CD1c-positive myeloid dendritic cell (primary cell): Measurements from ENCODE around the gene ATP12A.

Experiments
- DNase-seq: peaks from one replicate; pipeline ENCODE4 v3.0.0-alpha.2; 2016; ENCODE audit errors: extremely low spot score

The ATP12A gene

DNA sequence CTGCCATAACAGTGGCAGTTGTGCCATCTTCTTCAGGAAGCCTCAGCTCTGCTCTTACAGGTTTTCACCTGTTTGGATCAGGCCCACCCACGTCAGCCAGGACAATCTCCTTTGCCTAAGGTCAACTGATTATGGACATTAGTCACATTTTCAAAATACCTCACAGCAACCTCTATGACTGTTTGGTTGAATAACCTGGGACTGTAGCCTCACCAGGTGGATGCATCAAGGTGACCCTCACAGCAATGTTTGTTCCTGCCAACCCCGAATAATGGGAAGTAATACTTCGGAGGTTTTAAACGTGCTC lies 17.2 kb upstream of the ATP12A start:
- DNase-seq = no peak

DNA sequence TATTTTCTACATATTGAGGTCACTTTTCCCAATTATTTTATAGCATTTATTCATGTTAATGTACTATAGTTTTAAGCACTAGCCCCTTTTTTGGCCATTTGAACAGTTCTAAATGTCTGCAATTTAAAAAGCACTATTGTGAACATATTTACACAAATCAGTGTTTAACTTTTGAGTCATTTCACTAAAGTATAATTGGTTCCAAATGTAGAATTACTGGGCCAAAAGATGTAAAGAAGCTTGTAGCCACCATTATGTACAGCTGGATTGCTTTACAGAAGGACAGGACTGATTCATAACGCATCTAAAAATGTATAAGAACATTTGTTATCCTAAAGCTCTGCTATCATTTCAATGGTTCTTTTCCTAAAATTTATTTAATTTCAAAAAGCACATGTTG lies 16.6 kb upstream of the ATP12A start:
- no peak for DNase-seq

DNA sequence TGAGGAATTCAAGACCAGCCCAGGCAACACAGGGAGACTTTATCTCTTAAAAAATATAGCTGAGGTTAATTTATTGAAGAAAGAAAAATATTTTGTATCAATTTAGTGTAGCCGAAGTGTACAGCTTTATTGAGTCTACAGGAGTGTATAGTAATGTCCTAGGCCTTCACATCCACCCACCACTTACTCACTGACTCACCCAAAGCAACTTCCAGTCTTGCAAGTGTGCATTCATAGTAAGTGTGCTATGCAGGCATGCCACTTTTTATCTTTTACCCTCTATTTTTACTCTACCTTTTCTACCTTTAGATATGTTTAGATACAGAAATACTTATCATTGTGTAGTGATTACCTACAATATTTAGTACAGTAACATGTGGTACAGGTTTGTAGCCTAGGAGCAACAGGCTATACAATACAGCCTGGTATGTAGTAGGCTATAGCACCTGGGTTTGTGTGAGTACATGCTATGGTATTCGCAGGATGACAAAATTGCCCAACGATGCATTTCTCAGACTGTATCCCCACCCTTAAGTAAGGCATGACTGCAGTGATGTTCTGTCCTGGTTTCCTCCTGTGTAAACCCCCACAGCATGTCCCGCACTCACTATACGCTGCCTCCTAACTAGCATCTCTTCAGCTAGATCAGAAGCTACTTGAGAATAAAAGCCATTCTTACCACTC lies 15.3 kb upstream of the ATP12A start:
- DNase-seq = no peak

DNA sequence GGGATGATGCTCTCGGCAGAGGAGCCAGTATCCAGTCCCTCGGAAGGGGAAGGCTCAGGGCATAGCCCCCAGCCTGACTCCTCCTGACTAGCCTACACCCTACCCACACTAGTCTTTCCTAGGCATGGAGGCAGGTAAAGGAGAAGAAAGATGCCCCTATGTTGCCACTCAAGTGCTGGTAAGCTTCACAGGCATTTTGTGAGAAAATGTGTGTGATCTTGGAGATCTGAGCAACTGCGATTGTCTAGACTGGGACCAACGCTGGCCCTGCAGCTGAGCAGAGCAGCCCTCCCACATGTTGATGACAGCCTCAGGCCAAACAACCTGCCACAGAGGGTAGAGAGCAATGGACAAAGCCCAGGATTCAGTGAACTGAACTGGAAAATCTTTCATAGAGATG lies 11.7 kb upstream of the ATP12A start:
- DNase-seq = no peak

DNA sequence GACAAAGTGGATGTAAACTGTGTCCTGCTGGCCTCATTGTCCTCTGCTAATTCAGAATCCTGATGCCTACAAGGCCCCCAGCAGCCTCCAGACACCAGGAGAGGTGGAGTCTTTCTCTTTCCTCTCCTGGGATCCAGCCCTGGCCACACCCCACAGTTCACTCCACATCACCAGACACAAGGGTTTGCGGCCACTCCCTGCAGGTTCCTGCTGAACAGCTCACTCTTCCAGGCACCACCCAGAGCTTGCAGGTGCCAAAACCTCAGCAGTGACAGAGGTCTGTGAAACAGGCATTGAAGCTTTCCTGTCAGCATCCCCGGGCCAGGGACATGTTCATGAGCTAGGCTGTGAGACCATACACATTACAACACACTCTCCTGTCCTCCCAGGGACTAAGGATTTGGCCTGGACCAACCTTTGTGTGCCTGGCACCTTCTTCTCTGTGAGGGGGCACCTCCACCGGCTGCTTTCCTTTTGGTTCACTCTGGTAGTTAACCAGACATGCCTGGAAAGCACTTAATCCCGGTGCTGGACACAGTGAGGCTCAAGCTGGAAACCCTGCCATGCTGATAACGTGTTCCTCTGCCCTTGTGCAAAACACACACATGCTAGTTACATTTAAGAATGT lies 11.1 kb upstream of the ATP12A start:
- no peak for DNase-seq

DNA sequence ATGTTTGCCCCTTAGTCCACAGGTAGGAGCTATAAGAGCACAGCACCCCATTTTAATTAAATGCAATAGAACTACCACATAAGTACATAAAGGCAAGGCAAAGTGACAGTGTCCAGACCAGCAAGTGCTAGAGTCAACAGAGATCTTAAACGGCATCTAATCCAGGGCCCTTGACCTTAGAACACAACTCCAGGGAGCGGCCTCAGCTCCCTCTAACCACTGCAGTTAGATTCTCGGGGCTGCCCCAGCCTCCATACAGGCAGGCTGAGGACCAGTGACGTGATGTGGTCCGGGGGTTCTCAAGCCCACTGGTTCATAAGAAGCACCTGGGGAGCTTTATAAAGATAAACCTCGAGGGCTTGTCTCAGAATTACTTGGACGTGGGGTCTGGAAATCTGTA lies 10.0 kb upstream of the ATP12A start:
- DNase-seq = no peak

DNA sequence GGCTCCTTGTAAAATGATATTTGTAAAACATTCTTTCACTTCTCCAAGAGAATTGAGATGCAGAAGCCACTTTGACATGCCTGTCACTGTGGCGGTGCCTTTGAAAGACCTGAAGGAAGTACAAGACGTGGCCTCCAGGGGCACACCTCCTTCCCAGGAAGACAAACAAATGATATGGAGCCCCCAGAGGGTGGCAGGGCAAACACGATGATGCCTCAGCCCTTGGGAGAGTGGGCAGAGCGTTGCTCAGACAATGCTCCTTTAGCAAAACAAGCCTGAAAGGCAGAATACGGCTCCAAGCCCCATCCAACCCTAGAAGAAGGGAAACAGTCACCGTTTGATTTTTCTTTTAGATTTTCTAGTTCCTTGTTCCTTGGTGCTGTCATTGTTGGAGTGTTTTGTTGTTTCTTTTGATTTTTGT lies 9.2 kb upstream of the ATP12A start:
- peak; percentile 50 for DNase-seq

DNA sequence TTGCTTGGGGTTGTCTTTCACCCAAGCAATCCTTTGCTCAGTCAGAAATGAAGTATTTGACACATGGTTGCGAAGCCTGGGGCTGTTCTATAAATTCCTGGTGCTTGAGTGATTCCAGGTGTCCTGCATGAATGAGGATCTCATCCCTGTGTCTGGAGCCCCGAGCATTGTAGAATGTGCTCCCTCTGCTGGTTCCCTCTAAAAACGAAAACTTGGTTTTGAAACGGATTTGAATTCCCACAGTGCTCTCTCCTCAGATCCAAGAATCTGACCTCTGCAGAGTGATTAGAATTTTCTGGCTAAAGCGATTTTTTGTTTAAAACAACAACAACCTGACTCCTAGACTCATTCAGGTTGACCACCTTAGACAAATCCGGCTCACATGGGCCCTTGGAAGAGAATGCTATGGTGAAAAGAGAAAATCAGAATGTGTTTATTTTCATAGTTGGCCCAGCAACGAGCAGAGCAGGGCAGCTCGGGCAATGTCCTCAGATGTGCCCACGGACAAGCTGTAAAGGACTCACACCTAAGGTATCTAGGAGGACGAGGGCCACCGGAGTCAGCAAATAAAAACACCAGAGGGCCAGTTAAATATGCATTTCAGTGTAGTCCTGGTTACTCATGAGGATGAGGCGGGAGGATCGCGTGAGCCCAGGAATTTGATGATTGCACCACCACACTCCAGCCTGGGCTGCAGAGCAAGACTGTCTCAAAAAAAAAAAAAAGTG lies 8.7 kb upstream of the ATP12A start:
- DNase-seq = peak; percentile 48

DNA sequence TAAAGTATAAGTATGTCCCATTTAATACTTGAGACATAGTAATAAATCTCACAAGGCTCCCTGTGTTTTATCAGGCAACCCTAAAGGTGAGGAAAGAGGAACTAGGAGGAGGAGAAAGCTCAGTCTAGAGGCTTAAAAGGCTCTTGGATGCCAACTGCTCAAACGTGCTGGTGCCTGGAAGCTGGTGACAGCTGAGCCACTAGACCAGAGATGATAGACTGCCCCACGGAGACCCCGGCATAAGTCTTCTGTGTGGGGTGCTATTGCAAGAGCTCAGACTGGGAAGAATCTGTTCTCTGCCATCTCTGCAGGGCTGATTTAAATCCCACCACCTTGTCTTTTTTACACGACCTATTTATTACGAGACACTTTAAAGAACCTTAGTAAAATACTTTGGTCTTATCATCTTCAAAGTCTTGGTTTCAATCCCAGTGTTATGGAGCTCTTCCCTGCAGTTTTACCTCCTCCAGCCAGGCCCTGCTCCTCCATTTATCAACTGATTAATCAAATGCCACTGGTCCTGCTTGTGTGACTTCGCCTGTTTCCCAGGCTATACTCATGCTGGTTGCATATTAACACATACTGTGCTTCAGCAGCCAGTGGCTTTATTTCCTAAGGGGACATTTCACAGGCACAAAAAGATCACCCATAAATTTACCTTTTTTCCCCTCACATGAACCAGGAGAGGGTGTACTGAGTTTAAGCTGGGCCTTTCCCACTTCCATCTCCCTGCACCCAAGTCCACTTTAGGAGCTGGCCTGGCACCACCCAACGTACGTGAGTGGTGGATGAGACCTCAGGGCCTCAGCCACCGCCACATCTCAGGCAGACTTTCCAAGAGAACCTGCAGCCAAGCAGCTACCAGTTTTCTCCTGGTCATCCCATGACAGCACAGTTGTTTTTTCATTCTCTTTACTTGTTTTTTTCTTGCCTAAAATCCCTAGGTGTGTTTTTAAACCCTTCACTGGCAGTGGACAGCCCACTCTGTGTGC lies 7.8 kb upstream of the ATP12A start:
- DNase-seq = no peak

DNA sequence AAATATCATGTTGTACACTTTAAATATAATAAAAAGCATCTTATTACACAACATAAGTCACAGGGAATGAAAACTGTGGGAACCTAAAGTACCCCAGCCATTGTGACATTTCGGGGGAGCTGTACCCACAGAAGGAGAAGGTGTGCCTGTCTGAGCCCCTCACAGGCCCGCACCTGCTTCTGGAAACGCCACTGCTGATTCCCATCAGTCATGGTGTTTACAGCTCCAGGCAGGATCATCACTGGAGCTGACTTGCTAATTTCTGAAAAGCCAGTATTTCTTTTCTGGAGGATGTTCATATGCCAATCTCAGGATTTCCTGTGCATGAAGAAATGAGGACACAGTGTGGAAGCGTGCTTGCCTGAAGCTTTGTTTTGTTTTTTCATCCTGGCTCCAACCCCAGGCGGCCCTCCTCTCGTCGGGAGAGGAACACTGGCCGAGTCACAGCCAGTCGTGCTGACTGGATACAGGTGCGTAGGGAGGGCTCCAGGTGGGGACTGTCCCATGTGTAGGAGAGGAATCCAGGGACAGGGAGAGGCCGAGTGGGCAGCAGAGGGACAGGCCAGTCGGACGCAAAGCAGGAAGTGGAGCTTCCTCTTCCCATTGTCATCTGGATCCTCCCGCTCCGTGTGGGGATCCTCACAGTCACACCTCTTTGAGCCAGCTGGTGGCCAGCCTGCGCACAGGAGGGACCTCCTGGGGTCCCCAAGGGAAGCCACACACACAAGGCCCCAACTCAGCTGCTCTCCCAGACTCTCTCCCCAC lies 4.2 kb upstream of the ATP12A start:
- peak; percentile 22 for DNase-seq

DNA sequence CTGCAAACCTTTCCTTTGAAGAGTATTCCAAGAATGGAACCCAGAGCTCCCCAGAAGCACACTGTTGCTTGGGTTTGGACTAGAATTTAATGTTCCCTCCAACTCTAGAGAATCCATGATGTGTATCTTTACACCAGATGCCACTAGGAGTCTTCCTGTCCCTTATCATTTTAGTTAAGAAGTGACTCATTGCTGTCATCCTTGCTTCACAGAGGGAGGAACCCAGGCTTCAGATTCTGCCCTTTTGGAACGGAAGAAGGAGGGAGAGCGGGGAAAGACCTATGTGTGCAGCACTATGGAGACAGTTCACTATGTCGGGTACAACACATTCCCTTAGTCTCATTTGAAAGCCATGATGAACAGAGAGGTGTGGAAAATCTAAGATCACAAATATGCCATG lies 2.1 kb upstream of the ATP12A start:
- DNase-seq = no peak

DNA sequence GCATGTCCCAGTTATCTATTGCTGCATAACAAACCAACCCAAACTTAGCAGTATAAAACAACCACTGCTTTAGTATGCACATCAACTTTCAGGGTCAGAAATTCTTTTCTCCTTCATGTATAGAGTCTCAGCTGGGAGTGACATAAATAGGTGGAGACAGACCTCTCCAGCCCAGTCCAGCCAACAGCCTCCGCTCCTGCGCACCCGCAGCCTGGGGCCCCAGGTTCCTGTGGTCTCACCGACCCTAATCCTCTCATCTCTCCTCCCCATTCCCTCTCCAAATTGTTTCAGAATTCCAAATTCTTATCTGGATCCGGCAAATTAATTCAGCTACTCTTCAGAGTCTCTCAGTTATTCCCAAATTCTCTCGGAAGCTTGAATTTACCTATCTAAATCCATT lies 522 bp upstream of the ATP12A start:
- no peak for DNase-seq

DNA sequence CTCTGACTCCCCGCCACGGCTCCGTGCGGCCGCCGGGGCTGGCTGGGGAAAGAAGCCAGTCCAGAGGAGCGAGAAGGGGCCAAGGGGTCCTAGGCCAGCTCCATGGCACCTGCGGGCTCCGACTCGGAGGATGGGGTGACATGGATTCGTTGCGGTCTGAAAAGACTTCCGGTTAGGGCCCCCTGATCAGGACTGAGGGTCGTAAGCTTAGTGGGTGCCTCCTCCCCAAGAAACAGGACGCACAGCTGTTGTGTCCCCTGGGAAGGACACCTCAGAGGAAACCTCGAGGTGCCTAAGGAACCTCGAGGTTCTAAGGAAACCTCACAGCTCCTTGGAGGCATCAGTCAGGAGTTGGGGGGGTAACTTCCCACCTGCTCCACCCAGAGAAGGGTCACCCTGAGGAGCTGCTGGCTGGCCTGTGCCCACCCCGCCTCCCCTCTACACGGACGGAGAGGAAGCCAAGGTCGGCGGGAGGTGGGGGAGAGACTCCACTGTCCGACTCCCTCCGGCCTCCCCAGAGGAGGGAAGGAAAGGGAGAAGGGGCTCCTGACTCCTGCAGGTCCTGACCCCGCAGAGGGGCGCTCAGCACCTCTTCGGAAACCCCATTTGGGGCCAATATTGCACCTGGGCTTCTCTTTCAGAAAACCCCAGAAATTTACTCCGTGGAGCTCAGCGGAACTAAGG lies 855 bp downstream of the ATP12A start:
- DNase-seq = no peak

DNA sequence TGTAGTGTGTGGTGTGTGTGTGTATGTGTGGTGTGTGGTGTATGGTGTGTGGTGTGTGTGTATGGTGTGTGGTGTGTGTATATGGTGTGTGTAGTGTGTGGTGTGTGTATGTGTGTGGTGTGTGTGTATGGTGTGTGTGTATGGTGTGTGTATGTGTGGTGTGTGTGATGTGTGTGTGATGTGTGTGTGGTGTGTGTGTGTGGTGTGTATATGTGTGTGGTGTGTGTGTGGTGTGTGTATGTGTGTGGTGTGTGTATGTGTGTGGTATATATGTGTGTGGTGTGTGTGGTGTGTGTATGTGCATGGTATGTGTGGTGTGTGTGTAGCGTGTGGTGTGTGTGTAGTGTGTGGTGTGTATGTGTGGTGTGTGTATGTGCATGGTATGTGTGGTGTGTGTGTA lies 1.7 kb downstream of the ATP12A start:
- DNase-seq = no peak

DNA sequence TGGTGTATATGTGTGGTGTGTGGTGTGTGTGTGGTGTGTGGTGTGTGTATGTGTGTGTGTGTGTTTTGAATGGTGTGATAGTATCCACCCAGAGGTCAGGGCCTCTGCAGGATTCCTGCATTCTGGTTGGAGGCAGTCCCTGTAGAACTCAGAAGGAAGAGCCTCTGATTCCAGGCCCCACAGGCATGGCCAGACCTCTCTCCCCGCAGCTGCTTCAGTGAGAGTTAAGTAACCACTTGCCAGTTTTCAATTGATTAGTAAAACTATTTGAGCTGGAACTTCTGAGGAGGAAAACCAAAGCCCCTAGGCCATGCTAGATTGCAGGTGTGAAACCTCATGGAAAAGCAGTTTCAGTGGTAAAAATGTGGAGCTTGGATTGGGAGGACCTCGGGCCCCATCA lies 2.1 kb downstream of the ATP12A start:
- no peak for DNase-seq

DNA sequence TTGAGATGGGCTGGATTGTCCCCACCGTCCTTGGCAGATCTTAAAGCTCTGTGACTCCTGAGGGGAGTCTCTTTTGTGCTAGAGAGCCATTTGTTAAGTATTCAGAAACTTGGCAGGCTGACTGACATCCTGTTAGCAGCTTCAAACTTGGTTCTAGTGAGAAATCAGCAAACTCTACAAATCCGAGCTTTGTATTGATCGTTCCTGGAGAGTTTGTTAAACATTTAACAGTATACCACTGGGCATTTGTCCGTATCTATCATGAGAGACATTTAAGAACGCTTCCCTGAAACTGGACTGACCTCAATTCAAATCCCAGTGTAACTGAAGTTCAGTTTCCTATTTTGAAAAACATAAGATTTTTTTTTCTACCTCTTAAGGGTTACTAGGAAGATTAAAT lies 3.1 kb downstream of the ATP12A start:
- no peak for DNase-seq

DNA sequence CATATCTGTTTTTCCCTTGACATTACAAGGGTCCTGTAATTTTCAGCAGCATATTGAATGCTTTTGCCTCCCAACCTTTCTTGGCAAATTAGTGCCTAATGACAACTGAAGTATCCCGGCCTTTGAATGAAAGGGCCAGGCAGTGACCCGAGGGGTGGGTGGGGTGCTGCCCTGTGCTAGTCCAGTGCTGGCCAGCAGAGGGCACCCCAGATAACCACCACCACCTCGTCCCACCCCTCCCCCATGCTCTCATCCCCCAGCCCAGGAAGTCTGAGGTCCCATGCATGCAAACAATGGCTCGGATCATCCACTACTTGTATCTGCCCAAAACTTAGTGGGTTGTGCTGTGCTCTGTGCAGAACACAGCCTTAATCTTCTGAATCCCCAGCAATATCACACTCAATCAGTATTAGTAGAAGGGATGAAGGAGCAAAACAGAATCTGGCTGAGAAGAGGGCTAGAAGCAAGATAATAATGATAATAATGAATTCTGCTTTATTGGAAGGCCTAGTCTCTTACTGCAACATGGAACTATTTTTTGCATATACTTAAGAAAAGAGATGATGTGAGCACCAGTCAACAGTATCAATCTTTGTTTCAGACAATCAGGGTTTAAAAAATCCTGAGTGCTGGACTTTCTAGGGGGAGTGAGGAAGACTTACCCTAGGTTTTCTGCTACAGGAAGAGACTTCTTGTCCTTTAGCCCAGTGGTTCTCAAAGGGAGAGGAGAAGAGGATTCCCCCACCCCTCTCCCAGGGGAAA lies 3.8 kb downstream of the ATP12A start:
- DNase-seq = peak; percentile 43

DNA sequence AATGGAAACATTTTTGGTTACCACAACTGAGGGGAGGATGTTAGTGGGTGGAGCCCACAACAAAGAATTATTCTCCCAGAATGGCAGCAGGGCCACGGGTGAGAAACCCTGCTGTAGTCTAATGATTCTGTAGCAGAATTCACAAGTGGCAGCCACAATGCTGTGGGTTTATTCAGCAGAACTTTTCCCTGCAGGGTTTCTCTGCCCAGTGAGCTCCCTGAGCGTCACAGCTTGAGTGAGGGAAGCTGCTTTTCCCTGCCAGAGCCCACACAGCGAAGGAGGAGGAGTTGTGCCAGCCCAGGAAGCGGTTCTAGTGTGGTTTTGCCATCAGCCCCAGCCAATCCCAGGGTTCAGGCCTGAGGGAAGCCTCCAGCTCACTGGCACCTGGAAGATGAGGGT lies 4.4 kb downstream of the ATP12A start:
- DNase-seq = no peak

DNA sequence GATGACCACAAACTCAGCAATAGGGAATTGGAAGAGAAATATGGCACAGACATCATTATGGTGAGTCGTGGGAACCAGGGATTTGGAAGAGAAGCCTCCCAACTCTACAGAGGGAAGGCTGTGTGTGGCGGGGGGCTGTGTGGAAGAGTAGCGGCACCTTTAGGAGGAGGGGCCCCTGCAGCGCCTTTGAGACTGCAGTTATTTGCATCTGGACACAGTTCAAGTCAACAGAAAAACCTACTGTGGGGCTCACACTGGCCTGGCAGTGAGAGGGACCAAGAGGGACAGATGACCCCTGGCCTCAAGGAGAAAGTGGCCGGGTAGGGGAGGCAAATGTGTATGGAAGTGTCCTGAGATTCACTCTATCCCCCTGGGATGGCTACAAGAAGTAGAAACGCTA lies 5.1 kb downstream of the ATP12A start:
- no peak for DNase-seq

DNA sequence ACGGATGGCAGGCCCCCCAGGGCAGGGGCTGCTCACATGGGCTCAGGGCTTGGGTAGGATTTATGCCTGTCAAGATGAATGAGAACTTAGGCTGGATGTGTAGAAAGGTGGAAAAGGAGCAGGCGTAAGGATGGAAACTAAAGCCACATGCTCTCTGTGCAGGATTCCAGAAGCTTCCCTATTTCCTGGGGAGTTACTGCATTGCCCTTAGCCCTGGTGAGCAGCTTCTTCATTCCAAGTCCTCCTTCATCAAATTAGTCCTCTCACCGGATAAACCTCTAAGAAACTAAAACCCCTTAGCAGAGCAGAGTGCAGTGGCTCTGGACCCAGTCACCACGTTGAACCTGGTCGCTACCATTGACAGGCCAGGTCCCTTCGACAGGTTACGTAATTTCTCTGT lies 7.4 kb downstream of the ATP12A start:
- peak; percentile 38 for DNase-seq
